Measurements from ENCODE around the gene FBXO31. TPM values are rescaled to one million over a fixed set of nuclear protein-coding genes. Genes with fewer than 3 reads are reported as not detected.

The FBXO31 gene
- total and polyA plus RNA-seq, 2 donors (not counting 3 experiments of a cell fraction or from before 2014, with no cell fraction given), result 17.1 to 31.8 TPM

DNA sequence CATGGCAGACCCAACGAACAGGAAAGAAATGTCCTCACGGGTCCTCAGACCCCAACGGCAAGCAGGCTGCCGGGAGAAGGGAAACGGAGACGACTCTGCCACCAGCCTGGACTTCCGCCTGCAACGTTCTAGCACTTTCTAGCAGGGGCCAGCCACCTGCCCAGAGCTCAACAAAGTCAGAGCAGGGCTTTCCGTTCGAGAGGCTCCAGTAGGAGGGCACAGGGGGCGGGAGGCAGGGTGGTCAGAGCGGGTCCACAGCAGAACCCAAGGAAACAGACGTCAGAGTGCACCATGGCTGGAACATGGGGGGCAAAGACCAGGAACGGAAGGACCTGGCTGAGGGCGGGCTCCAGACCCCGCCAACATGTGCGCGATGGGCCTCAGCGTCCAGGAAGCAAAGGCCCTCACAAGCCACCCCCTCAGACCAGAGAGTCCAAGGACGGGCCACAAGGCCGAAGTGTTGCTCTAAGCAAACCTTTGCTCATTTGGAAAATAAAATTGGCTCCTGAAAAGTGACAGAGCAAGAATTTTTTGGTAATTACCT, 37.0 kb downstream of the FBXO31 start:
- H3K4me1 ChIP-seq (ENCODE audit: control insufficient read depth, extremely low read depth, insufficient read depth, low read length), result peaks cover 7% of the 10 kb centered on the region
- CTCF ChIA-PET, result no interaction called here
- no peak overlapping the region for H3K4me3 ChIP-seq (replicated peaks in 1 of 3; ENCODE audit: insufficient read depth in 1 of 3, low read depth in 1 of 3, low read length in 3 of 3)
- DNase-seq (ENCODE audit: low read depth, low spot score), result no peak
- no peak overlapping the region for H3K27ac ChIP-seq (ENCODE audit: insufficient read depth, low read depth, low read length)
- TF ChIP-seq POLR2AphosphoS5 (IDR thresholded peaks at IDR 0.05; ENCODE audit: insufficient read depth, low read depth, low read length) (no peak), GATA2 (IDR thresholded peaks at IDR 0.05; ENCODE audit: insufficient read depth, insufficient read length, low read depth, low read length) (no peak), JUN (IDR thresholded peaks at IDR 0.05; ENCODE audit: borderline replicate concordance, insufficient read depth, insufficient read length, low read depth) (no peak), EZH2 (IDR thresholded peaks at IDR 0.05; ENCODE audit: borderline replicate concordance, low read depth, low read length, severe bottlenecking) (no peak)
- no peaks in the 10 kb centered on the region for H3K27me3 ChIP-seq (ENCODE audit: control insufficient read depth in 2 of 2, insufficient read depth in 2 of 2, low read length in 2 of 2)
- BruUV-seq (replicated peaks), result no TSS peak
- intact Hi-C loops (cut with micrococcal nuclease) (no loop called here), dilution Hi-C loops (cut with MboI; ENCODE audit: extremely low pct_ligation_motif_present, low sequenced_read_pairs) (no loop called here)
- no peak overlapping the region for H2AFZ ChIP-seq (ENCODE audit: low read depth, low read length)
- no peak for FAIRE-seq
- peaks cover 3 to 18% of the 10 kb centered on the region in 2 experiments for H3K36me3 ChIP-seq (ENCODE audit: control insufficient read depth in 2 of 2, extremely low read depth in 1 of 2, insufficient read depth in 2 of 2, low read length in 2 of 2)
- H3K4me2 ChIP-seq (ENCODE audit: insufficient read depth, low read length), result no peak overlapping the region
- H3K79me2 ChIP-seq (ENCODE audit: control insufficient read depth, insufficient read depth, low read length), result peaks cover 1% of the 10 kb centered on the region
- H3K9ac ChIP-seq (replicated peaks; ENCODE audit: extremely low read depth, insufficient read depth, low read length), result no peak overlapping the region
- no peaks in the 10 kb centered on the region for H3K9me1 ChIP-seq (replicated peaks; ENCODE audit: control insufficient read depth, extremely low read depth, insufficient read depth, low read length)
- POLR2A ChIA-PET, result no interaction called here
- no peaks in the 10 kb centered on the region for H3K9me3 ChIP-seq (replicated peaks; ENCODE audit: control insufficient read depth, insufficient read depth, low read length)
- H4K20me1 ChIP-seq (replicated peaks; ENCODE audit: control insufficient read depth, extremely low read depth, insufficient read depth, low read length), result no peaks in the 10 kb centered on the region

DNA sequence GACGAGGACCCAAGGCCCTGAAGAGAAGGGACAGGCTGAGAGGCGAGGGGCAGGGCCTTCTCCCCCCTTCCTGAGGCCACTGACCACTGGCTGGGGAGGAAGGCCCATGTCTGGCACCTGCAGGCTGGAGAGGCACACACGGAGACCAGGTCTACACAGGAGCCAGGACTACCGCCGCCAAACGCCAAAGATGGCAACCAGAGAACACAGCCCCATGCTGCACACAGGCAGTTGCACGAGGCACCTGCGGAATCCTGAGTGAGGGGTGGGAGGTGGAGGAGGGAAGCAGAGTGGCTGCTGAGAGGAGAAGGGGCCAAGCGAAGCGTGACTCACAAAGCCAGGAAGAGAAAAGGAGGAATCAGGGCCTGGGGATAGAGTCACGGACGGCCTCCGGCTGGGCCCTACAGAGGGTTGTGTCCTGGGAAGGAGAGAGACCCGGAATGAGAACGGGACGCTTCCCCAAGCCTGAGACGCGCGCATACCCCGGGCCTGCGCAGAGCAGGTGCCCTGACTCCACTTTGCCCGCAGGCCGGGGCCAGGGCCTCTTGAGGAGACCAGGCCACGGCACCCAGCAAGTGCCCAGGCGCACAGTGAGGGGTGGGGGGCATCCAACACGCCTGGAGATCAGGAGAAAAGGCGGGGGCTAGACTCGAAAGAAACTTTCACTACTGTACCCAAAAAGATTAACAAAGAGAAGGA, 37.7 kb downstream of the FBXO31 start:
- H4K20me1 ChIP-seq (replicated peaks; ENCODE audit: control insufficient read depth, extremely low read depth, insufficient read depth, low read length), result no peaks in the 10 kb centered on the region
- H3K4me3 ChIP-seq (replicated peaks in 1 of 3; ENCODE audit: insufficient read depth in 1 of 3, low read depth in 1 of 3, low read length in 3 of 3), result no peak overlapping the region
- ChIA-PET CTCF (interaction anchor here (1.2 kb wide), 1 partner anchor 12 kb away, joined by 3 read pairs; no protein-coding TSS in a partner anchor), POLR2A (no interaction called here)
- H3K36me3 ChIP-seq (ENCODE audit: control insufficient read depth in 2 of 2, extremely low read depth in 1 of 2, insufficient read depth in 2 of 2, low read length in 2 of 2), result peaks cover 3 to 18% of the 10 kb centered on the region in 2 experiments
- H3K9me3 ChIP-seq (replicated peaks; ENCODE audit: control insufficient read depth, insufficient read depth, low read length), result no peaks in the 10 kb centered on the region
- no peak for FAIRE-seq
- no peak overlapping the region for H3K27ac ChIP-seq (ENCODE audit: insufficient read depth, low read depth, low read length)
- no peak for DNase-seq (ENCODE audit: low read depth, low spot score)
- H3K4me1 ChIP-seq (ENCODE audit: control insufficient read depth, extremely low read depth, insufficient read depth, low read length), result peaks cover 7% of the 10 kb centered on the region
- H3K27me3 ChIP-seq (ENCODE audit: control insufficient read depth in 2 of 2, insufficient read depth in 2 of 2, low read length in 2 of 2), result no peaks in the 10 kb centered on the region
- H3K79me2 ChIP-seq (ENCODE audit: control insufficient read depth, insufficient read depth, low read length), result peaks cover 1% of the 10 kb centered on the region
- dilution Hi-C loops (cut with MboI; ENCODE audit: extremely low pct_ligation_motif_present, low sequenced_read_pairs), result no loop called here
- H3K9ac ChIP-seq (replicated peaks; ENCODE audit: extremely low read depth, insufficient read depth, low read length), result no peak overlapping the region
- no TSS peak for BruUV-seq (replicated peaks)
- H3K9me1 ChIP-seq (replicated peaks; ENCODE audit: control insufficient read depth, extremely low read depth, insufficient read depth, low read length), result no peaks in the 10 kb centered on the region
- TF ChIP-seq POLR2A (IDR thresholded peaks at IDR 0.05; ENCODE audit: low read depth, low read length) (no peak), FOS (IDR thresholded peaks at IDR 0.05; ENCODE audit: borderline replicate concordance, insufficient read depth, low read length) (no peak), POLR2AphosphoS5 (IDR thresholded peaks at IDR 0.05; ENCODE audit: insufficient read depth, low read depth, low read length) (no peak), MYC (IDR thresholded peaks at IDR 0.05; ENCODE audit: low read depth, low read length) (no peak), EZH2 (IDR thresholded peaks at IDR 0.05; ENCODE audit: borderline replicate concordance, low read depth, low read length, severe bottlenecking) (no peak), JUN (IDR thresholded peaks at IDR 0.05; ENCODE audit: borderline replicate concordance, insufficient read depth, insufficient read length, low read depth) (no peak), CTCF (IDR thresholded peaks at IDR 0.05; ENCODE audit: extremely low read depth in 1 of 2, insufficient read depth in 1 of 2, low read depth in 1 of 2, low read length in 2 of 2) (no peak), GATA2 (IDR thresholded peaks at IDR 0.05; ENCODE audit: insufficient read depth, insufficient read length, low read depth, low read length) (no peak)
- TF ChIP-seq, protein P1, sequence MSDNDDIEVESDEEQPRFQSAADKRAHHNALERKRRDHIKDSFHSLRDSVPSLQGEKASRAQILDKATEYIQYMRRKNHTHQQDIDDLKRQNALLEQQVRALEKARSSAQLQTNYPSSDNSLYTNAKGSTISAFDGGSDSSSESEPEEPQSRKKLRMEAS (IDR thresholded peaks at IDR 0.05; ENCODE audit: insufficient read depth, insufficient read length), result no peak
- no peak overlapping the region for H3K4me2 ChIP-seq (ENCODE audit: insufficient read depth, low read length)
- no peak overlapping the region for H2AFZ ChIP-seq (ENCODE audit: low read depth, low read length)
- intact Hi-C loops (cut with micrococcal nuclease), result no loop called here

Data from endothelial cell of umbilical vein (primary cell).